Stomach smooth muscle (tissue), 2 donors: ENCODE measurements around the gene TRUB1.
"Not testable (repeated sequence)": the region's sequence is repeated elsewhere in the genome, so short reads cannot be mapped to it uniquely, and the experiment has no call there.

ENCODE experiments used
- H3K27ac ChIP-seq: one replicate; pipeline ENCODE4 v1.7.0; 2013; ENCODE audit warnings: mild to moderate bottlenecking, low read length, inconsistent platforms
- H3K27me3 ChIP-seq, 2 donors: one replicate each; pipeline ENCODE4 v1.7.0; 2013; ENCODE audit warnings: low read length in 2 of 2; ENCODE audit not compliant: insufficient read depth in 2 of 2, control insufficient read depth in 1 of 2
- H3K36me3 ChIP-seq, 2 donors: one replicate each; pipeline ENCODE4 v1.7.0; 2013; ENCODE audit warnings: low read length in 2 of 2; ENCODE audit not compliant: control insufficient read depth in 2 of 2, insufficient read depth in 2 of 2
- H3K4me1 ChIP-seq: one replicate; pipeline ENCODE4 v1.7.0; 2013; ENCODE audit warnings: low read length; ENCODE audit not compliant: control insufficient read depth, insufficient read depth
- H3K4me3 ChIP-seq, 2 donors: one replicate each; pipeline ENCODE4 v1.7.0; 2013; ENCODE audit warnings: low read length in 2 of 2
- H3K9ac ChIP-seq, 2 donors: one replicate each; pipeline ENCODE4 v1.7.0; 2013; ENCODE audit warnings: low read length in 2 of 2, mild to moderate bottlenecking in 1 of 2
- H3K9me3 ChIP-seq, 2 donors: one replicate each; pipeline ENCODE4 v1.7.0; 2013; ENCODE audit warnings: low read length in 2 of 2; ENCODE audit not compliant: control insufficient read depth in 2 of 2
- donor health status: healthy.
- donor health status: Pancreatic carcinoma.

The TRUB1 gene

GRCh38 chr10:114923551-114923950, 14.4 kb upstream of the TRUB1 start:
- Histone ChIP-seq H3K9ac (no peak overlapping the region), H3K36me3 (no peaks in the 10 kb centered on the region), H3K9me3 (peaks cover 0 to 3% of the 10 kb centered on the region in 2 donors), H3K27me3 (no peaks in the 10 kb centered on the region), H3K4me3 (no peak overlapping the region), H3K27ac (no peak overlapping the region), H3K4me1 (no peaks in the 10 kb centered on the region)

- H3K9me3 ChIP-seq, result peaks cover 0 to 3% of the 10 kb centered on the region in 2 donors
- H3K4me1 ChIP-seq, result no peaks in the 10 kb centered on the region
- no peak overlapping the region for H3K9ac ChIP-seq
- H3K4me3 ChIP-seq, result no peak overlapping the region
- no peak overlapping the region for H3K27ac ChIP-seq
- no peaks in the 10 kb centered on the region for H3K36me3 ChIP-seq
- H3K27me3 ChIP-seq, result no peaks in the 10 kb centered on the region
Measured at GRCh38 chr10:114925587-114926586, 12.1 kb upstream of the TRUB1 start.

GRCh38 chr10:114928818-114929217, 9.2 kb upstream of the TRUB1 start:
- Histone ChIP-seq H3K27me3 (no peaks in the 10 kb centered on the region), H3K9me3 (no peaks in the 10 kb centered on the region), H3K4me1 (no peaks in the 10 kb centered on the region), H3K27ac (no peak overlapping the region), H3K9ac (no peak overlapping the region), H3K4me3 (no peak overlapping the region), H3K36me3 (no peaks in the 10 kb centered on the region)

GRCh38 chr10:114930320-114930719, 7.7 kb upstream of the TRUB1 start:
- H3K4me1 ChIP-seq, result no peaks in the 10 kb centered on the region
- no peaks in the 10 kb centered on the region for H3K9me3 ChIP-seq
- no peaks in the 10 kb centered on the region for H3K36me3 ChIP-seq
- H3K9ac ChIP-seq, result no peak overlapping the region
- H3K4me3 ChIP-seq, result no peak overlapping the region
- no peak overlapping the region for H3K27ac ChIP-seq
- H3K27me3 ChIP-seq, result no peaks in the 10 kb centered on the region

- Histone ChIP-seq H3K36me3 (no peaks in the 10 kb centered on the region), H3K4me1 (no peaks in the 10 kb centered on the region), H3K4me3 (no peak overlapping the region), H3K9ac (no peak overlapping the region), H3K27me3 (no peaks in the 10 kb centered on the region), H3K9me3 (no peaks in the 10 kb centered on the region), H3K27ac (no peak overlapping the region)
Measured at GRCh38 chr10:114931072-114931679, 6.8 kb upstream of the TRUB1 start.

- H3K27ac ChIP-seq, result no peak overlapping the region
Measured at GRCh38 chr10:114932225-114932624, 5.8 kb upstream of the TRUB1 start.

GRCh38 chr10:114932945-114933344, 5.0 kb upstream of the TRUB1 start:
- H3K4me3 ChIP-seq, result no peak overlapping the region

More at GRCh38 chr10:114932225-114932624, 5.8 kb upstream of the TRUB1 start:
- H3K36me3 ChIP-seq, result no peaks in the 10 kb centered on the region
- no peak overlapping the region for H3K9ac ChIP-seq
- H3K9me3 ChIP-seq, result no peaks in the 10 kb centered on the region
- no peaks in the 10 kb centered on the region for H3K4me1 ChIP-seq
- no peak overlapping the region for H3K4me3 ChIP-seq
- no peaks in the 10 kb centered on the region for H3K27me3 ChIP-seq

GRCh38 chr10:114933588-114933987, 4.4 kb upstream of the TRUB1 start:
- Histone ChIP-seq H3K36me3 (no peaks in the 10 kb centered on the region), H3K27me3 (no peaks in the 10 kb centered on the region), H3K9me3 (no peaks in the 10 kb centered on the region), H3K27ac (no peak overlapping the region), H3K4me3 (no peak overlapping the region), H3K4me1 (peaks cover 2% of the 10 kb centered on the region), H3K9ac (no peak overlapping the region)

More at GRCh38 chr10:114932945-114933344, 5.0 kb upstream of the TRUB1 start:
- Histone ChIP-seq H3K4me1 (no peaks in the 10 kb centered on the region), H3K9me3 (no peaks in the 10 kb centered on the region), H3K9ac (no peak overlapping the region), H3K27ac (no peak overlapping the region), H3K27me3 (no peaks in the 10 kb centered on the region), H3K36me3 (no peaks in the 10 kb centered on the region)

GRCh38 chr10:114933995-114934394, 4.0 kb upstream of the TRUB1 start:
- not testable (repeated sequence) for H3K4me3 ChIP-seq, H3K4me1 ChIP-seq, H3K27ac ChIP-seq, H3K27me3 ChIP-seq, H3K9ac ChIP-seq, H3K36me3 ChIP-seq, H3K9me3 ChIP-seq

GRCh38 chr10:114938856-114939193, 830 bp downstream of the TRUB1 start:
- peak overlapping the region; percentile 80 for H3K27ac ChIP-seq
- peaks cover 9 to 13% of the 10 kb centered on the region in 2 donors for H3K36me3 ChIP-seq
- H3K4me3 ChIP-seq, result peak overlapping the region; percentile 83 to 99
- H3K9me3 ChIP-seq, result no peaks in the 10 kb centered on the region
- peaks cover 5% of the 10 kb centered on the region for H3K4me1 ChIP-seq
- H3K9ac ChIP-seq, result peak overlapping the region; percentile 85 to 97
- no peaks in the 10 kb centered on the region for H3K27me3 ChIP-seq

GRCh38 chr10:114940735-114941134, 2.7 kb downstream of the TRUB1 start:
- no peak overlapping the region for H3K4me3 ChIP-seq
- no peak overlapping the region for H3K27ac ChIP-seq
- H3K9me3 ChIP-seq, result no peaks in the 10 kb centered on the region
- H3K36me3 ChIP-seq, result peaks cover 16% of the 10 kb centered on the region in 2 donors
- H3K4me1 ChIP-seq, result peaks cover 5% of the 10 kb centered on the region
- no peaks in the 10 kb centered on the region for H3K27me3 ChIP-seq
- H3K9ac ChIP-seq, result no peak overlapping the region
